SU-DHL-6 (cell line): ENCODE measurements around the gene DCAF17.

ENCODE experiments used
- H2AFZ ChIP-seq: fragments of 200-600 bp; sonication (generic); 2 replicates; pipeline ENCODE4 v1.6.1; 2014; ENCODE audit warnings: low read depth, mild to moderate bottlenecking, moderate library complexity, mixed read lengths, antibody characterized with exemption, low read length; ENCODE audit not compliant: severe bottlenecking
- H3F3A ChIP-seq: fragments of 200-600 bp; shearing (Covaris generic); 2 replicates; pipeline ENCODE4 v1.6.0; 2016; ENCODE audit warnings: antibody characterized with exemption, mild to moderate bottlenecking; ENCODE audit not compliant: insufficient read depth
- H3K27ac ChIP-seq: fragments of 200-600 bp; sonication (generic); 2 replicates; pipeline ENCODE4 v1.5.1; 2016; ENCODE audit warnings: low read depth, mild to moderate bottlenecking, low read length, moderate library complexity, mixed read lengths
- H3K27me3 ChIP-seq: fragments of 200-600 bp; sonication (generic), shearing (Covaris generic); 2 replicates; pipeline ENCODE4 v1.6.0; 2014; ENCODE audit warnings: mild to moderate bottlenecking, low read length
- H3K36me3 ChIP-seq: fragments of 200-600 bp; sonication (generic); 2 replicates; pipeline ENCODE4 v1.6.1; 2014; ENCODE audit warnings: mild to moderate bottlenecking, low read length, mixed read lengths
- H3K4me2 ChIP-seq: fragments of 300-600, 200-600 bp; shearing (Covaris generic), sonication (generic); 2 replicates; pipeline ENCODE4 v1.6.0; 2014; ENCODE audit warnings: low read length, low read depth, mild to moderate bottlenecking; ENCODE audit not compliant: poor library complexity, severe bottlenecking
- H3K4me3 ChIP-seq: fragments of 200-600 bp; sonication (generic); 2 replicates; pipeline ENCODE4 v1.5.1; 2014; ENCODE audit warnings: antibody characterized with exemption, low read length, mild to moderate bottlenecking, mixed read lengths; ENCODE audit not compliant: insufficient read depth, poor library complexity, severe bottlenecking
- H3K79me2 ChIP-seq: fragments of 200-600 bp; sonication (generic); 2 replicates; pipeline ENCODE4 v1.6.1; 2014; ENCODE audit warnings: mild to moderate bottlenecking, low read length, moderate library complexity; ENCODE audit not compliant: insufficient read depth
- H3K9ac ChIP-seq: fragments of 200-600 bp; sonication (generic); 2 replicates; pipeline ENCODE4 v1.7.0; 2014; ENCODE audit warnings: mild to moderate bottlenecking, low read length
- H3K9me2 ChIP-seq: fragments of 200-600 bp; sonication (generic); replicated peaks from 2 replicates; pipeline ENCODE4 v1.6.1; 2014; ENCODE audit warnings: low read length; ENCODE audit not compliant: insufficient read depth
- H3K9me3 ChIP-seq: fragments of 200-600 bp; sonication (generic); 2 replicates; pipeline ENCODE4 v1.6.1; 2014; ENCODE audit warnings: low read length, mixed read lengths; ENCODE audit not compliant: insufficient read depth
- H4K20me1 ChIP-seq: fragments of 200-600 bp; sonication (generic); 2 replicates; pipeline ENCODE4 v1.6.1; 2014; ENCODE audit warnings: low read depth, mild to moderate bottlenecking, antibody characterized with exemption, low read length, moderate library complexity, mixed read lengths
- EZH2phosphoT487 ChIP-seq: fragments of 200-600 bp; sonication (generic), shearing (Covaris generic); conservative IDR thresholded peaks from 2 replicates; pipeline ENCODE4 v1.6.1; 2018; ENCODE audit warnings: mild to moderate bottlenecking, antibody characterized with exemption, low read length, moderate library complexity, mixed read lengths
- TF ChIP-seq, protein P1 (sequence below): fragments of 200-600 bp; sonication (generic); IDR thresholded peaks from one replicate; pipeline ENCODE4 v1.5.1; 2017; ENCODE audit warnings: antibody characterized with exemption, mild to moderate bottlenecking, low read length, moderate library complexity; ENCODE audit not compliant: insufficient read depth, poor library complexity, severe bottlenecking

DCAF17 gene

GRCh38 chr2:171512014-171512413 is 78.0 kb downstream of the DCAF17 start:
- no peak overlapping the region for H3K27ac ChIP-seq
- H3K4me2 ChIP-seq = no peak overlapping the region
- H3K27me3 ChIP-seq = no peaks in the 10 kb centered on the region
- no peaks in the 10 kb centered on the region for H3K9me2 ChIP-seq
- no peaks in the 10 kb centered on the region for H3K79me2 ChIP-seq
- no peak overlapping the region for H3K4me3 ChIP-seq
- no peak overlapping the region for H2AFZ ChIP-seq
- no peaks in the 10 kb centered on the region for H3K9me3 ChIP-seq
- no peaks in the 10 kb centered on the region for H3K36me3 ChIP-seq
- H4K20me1 ChIP-seq = no peaks in the 10 kb centered on the region
- no peak overlapping the region for H3K9ac ChIP-seq
- no peak for TF ChIP-seq EZH2phosphoT487
- TF ChIP-seq, protein P1, sequence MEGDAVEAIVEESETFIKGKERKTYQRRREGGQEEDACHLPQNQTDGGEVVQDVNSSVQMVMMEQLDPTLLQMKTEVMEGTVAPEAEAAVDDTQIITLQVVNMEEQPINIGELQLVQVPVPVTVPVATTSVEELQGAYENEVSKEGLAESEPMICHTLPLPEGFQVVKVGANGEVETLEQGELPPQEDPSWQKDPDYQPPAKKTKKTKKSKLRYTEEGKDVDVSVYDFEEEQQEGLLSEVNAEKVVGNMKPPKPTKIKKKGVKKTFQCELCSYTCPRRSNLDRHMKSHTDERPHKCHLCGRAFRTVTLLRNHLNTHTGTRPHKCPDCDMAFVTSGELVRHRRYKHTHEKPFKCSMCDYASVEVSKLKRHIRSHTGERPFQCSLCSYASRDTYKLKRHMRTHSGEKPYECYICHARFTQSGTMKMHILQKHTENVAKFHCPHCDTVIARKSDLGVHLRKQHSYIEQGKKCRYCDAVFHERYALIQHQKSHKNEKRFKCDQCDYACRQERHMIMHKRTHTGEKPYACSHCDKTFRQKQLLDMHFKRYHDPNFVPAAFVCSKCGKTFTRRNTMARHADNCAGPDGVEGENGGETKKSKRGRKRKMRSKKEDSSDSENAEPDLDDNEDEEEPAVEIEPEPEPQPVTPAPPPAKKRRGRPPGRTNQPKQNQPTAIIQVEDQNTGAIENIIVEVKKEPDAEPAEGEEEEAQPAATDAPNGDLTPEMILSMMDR = no peak
- H3F3A ChIP-seq = no peaks in the 10 kb centered on the region

- TF ChIP-seq, protein P1 = no peak
- TF ChIP-seq EZH2phosphoT487 = no peak
- Histone ChIP-seq H3K27ac (no peak overlapping the region), H3K36me3 (no peaks in the 10 kb centered on the region), H3K4me2 (no peak overlapping the region), H3K79me2 (no peaks in the 10 kb centered on the region), H2AFZ (no peak overlapping the region), H3F3A (no peaks in the 10 kb centered on the region), H3K9ac (no peak overlapping the region), H3K9me3 (no peaks in the 10 kb centered on the region), H3K9me2 (no peaks in the 10 kb centered on the region), H4K20me1 (no peaks in the 10 kb centered on the region), H3K4me3 (no peak overlapping the region), H3K27me3 (no peaks in the 10 kb centered on the region)
Measured at GRCh38 chr2:171512683-171513195, 78.7 kb downstream of the DCAF17 start.

- Histone ChIP-seq H3K27ac (no peak overlapping the region), H3F3A (no peaks in the 10 kb centered on the region), H3K79me2 (no peaks in the 10 kb centered on the region), H3K27me3 (no peaks in the 10 kb centered on the region), H3K36me3 (no peaks in the 10 kb centered on the region), H3K9ac (no peak overlapping the region), H4K20me1 (no peaks in the 10 kb centered on the region), H3K9me2 (no peaks in the 10 kb centered on the region), H3K9me3 (no peaks in the 10 kb centered on the region), H3K4me2 (no peak overlapping the region), H3K4me3 (no peak overlapping the region), H2AFZ (no peak overlapping the region)
- no peak for TF ChIP-seq EZH2phosphoT487
- TF ChIP-seq, protein P1 = no peak
Measured at GRCh38 chr2:171513719-171514160, 79.7 kb downstream of the DCAF17 start.
